ENCODE measurements around the gene OR51F1. TPM values are rescaled to one million over a fixed set of nuclear protein-coding genes. Genes with fewer than 3 reads are reported as not detected.
"Not testable (repeated sequence)": the region's sequence is repeated elsewhere in the genome, so short reads cannot be mapped to it uniquely, and the experiment has no call there.

Gene OR51F1
- total RNA-seq, 1 donor from 2014 or later, result not detected

DNA sequence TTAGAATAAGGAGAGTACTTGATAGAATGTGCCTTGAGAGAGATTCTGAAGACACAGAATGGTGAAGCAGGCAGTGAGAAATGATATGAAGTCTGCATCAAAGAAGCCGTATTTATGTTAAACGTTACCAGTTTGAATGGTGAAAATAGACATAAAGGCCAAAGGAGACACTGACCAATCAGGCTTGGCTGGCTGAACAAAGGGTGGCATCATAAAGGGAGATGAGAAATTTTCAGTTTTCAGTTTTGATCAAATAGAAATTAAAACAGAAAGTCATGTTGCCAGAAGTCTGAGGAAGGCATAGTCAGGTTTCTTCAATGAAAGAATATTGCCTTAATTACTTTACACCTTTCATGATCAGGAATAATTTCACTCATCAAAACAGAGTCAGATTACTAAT, 6.6 kb downstream of the OR51F1 start:
- Mint-ChIP-seq H3K4me1 (no peaks in the 10 kb centered on the region), H3K27ac (no peak overlapping the region), H3K36me3 (ENCODE audit: low read depth) (no peaks in the 10 kb centered on the region), H3K4me3 (no peak overlapping the region), H3K9me3 (no peaks in the 10 kb centered on the region), H3K27me3 (no peaks in the 10 kb centered on the region)
- POLR2A ChIA-PET, result no interaction called here
- DNase-seq (no peak), ATAC-seq (ENCODE audit: low read depth) (no peak)
- TF ChIP-seq, protein P1, sequence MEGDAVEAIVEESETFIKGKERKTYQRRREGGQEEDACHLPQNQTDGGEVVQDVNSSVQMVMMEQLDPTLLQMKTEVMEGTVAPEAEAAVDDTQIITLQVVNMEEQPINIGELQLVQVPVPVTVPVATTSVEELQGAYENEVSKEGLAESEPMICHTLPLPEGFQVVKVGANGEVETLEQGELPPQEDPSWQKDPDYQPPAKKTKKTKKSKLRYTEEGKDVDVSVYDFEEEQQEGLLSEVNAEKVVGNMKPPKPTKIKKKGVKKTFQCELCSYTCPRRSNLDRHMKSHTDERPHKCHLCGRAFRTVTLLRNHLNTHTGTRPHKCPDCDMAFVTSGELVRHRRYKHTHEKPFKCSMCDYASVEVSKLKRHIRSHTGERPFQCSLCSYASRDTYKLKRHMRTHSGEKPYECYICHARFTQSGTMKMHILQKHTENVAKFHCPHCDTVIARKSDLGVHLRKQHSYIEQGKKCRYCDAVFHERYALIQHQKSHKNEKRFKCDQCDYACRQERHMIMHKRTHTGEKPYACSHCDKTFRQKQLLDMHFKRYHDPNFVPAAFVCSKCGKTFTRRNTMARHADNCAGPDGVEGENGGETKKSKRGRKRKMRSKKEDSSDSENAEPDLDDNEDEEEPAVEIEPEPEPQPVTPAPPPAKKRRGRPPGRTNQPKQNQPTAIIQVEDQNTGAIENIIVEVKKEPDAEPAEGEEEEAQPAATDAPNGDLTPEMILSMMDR (IDR thresholded peaks at IDR 0.05), result no peak
- intact Hi-C loops (cut with micrococcal nuclease), result no loop called here
- CTCF ChIA-PET, result no interaction called here

DNA sequence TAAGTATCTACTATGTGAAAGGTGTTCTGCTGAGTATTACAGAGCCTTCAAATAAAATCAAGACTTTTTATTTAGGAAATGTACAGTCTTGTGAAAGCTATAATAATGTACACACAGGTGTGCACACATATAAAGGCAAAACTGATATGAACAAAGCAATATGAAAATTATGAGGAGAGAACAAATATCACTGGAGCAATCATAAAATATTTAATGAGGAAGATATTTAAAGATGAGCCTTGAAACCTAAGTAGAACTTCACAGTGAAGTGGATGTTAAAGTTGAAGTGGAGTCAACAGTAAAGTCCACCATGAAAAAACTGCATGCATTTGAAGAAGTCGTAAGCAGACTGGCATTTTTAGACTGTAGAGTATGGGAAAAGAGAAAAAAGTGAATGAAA, 18.5 kb downstream of the OR51F1 start:
- no peak for ATAC-seq (ENCODE audit: low read depth)
- H3K36me3 Mint-ChIP-seq (ENCODE audit: low read depth), result no peaks in the 10 kb centered on the region
- intact Hi-C loops (cut with micrococcal nuclease), result no loop called here
- H3K27ac Mint-ChIP-seq, result no peak overlapping the region
- CTCF ChIA-PET, result no interaction called here
- no peak for DNase-seq
- no peaks in the 10 kb centered on the region for H3K27me3 Mint-ChIP-seq
- TF ChIP-seq, protein P1 (IDR thresholded peaks at IDR 0.05), result no peak
- no peak overlapping the region for H3K4me3 Mint-ChIP-seq
- no peaks in the 10 kb centered on the region for H3K4me1 Mint-ChIP-seq
- H3K9me3 Mint-ChIP-seq, result no peaks in the 10 kb centered on the region
- POLR2A ChIA-PET, result no interaction called here

DNA sequence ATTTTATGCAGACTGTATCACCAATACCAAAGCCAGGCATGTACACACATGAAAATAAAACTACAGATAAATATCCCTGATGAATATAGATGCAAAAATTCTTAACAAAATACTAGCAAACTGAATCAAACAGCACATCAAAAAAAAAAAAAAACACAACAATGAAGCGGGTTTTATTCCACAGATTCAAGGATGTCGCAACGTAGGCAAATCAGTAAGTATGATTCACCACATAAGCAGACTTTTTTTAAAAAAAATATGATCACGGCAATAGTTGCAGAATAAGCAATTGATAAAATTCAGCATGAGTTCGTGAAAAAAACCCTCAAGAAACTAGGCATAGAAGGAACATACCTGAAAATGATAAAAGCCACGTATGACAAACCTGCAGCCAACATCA, 21.3 kb downstream of the OR51F1 start:
- Mint-ChIP-seq H3K36me3 (ENCODE audit: low read depth) (no peaks in the 10 kb centered on the region), H3K9me3 (no peaks in the 10 kb centered on the region)
- TF ChIP-seq, protein P1 (IDR thresholded peaks at IDR 0.05), result no peak

GRCh38 chr11:4740735-4741134, 29.0 kb downstream of the OR51F1 start:
- ATAC-seq (ENCODE audit: low read depth) (no peak), DNase-seq (no peak)
- TF ChIP-seq, protein P1 (IDR thresholded peaks at IDR 0.05), result no peak
- intact Hi-C loops (cut with micrococcal nuclease), result no loop called here
- Mint-ChIP-seq H3K9me3 (no peaks in the 10 kb centered on the region), H3K4me1 (no peaks in the 10 kb centered on the region), H3K36me3 (ENCODE audit: low read depth) (no peaks in the 10 kb centered on the region), H3K4me3 (no peak overlapping the region), H3K27ac (no peak overlapping the region), H3K27me3 (peaks cover 5% of the 10 kb centered on the region)
- POLR2A ChIA-PET, result no interaction called here
- CTCF ChIA-PET, result no interaction called here

More for the DNA sequence above, 21.3 kb downstream of the OR51F1 start:
- Mint-ChIP-seq H3K4me3 (no peak overlapping the region), H3K4me1 (no peaks in the 10 kb centered on the region), H3K27me3 (peaks cover 3% of the 10 kb centered on the region), H3K27ac (no peak overlapping the region)
- ChIA-PET CTCF (no interaction called here), POLR2A (no interaction called here)
- DNase-seq, result no peak
- intact Hi-C loops (cut with micrococcal nuclease), result no loop called here
- ATAC-seq (ENCODE audit: low read depth), result no peak

- Mint-ChIP-seq H3K4me1 (no peaks in the 10 kb centered on the region), H3K27ac (no peak overlapping the region), H3K27me3 (no peaks in the 10 kb centered on the region), H3K9me3 (no peaks in the 10 kb centered on the region), H3K4me3 (no peak overlapping the region), H3K36me3 (ENCODE audit: low read depth) (no peaks in the 10 kb centered on the region)
- DNase-seq, result no peak
- ATAC-seq (ENCODE audit: low read depth), result no peak
- ChIA-PET POLR2A (no interaction called here), CTCF (no interaction called here)
- intact Hi-C loops (cut with micrococcal nuclease), result no loop called here
- TF ChIP-seq, protein P1 (IDR thresholded peaks at IDR 0.05), result no peak
Measured at GRCh38 chr11:4727171-4727570, 42.6 kb downstream of the OR51F1 start.

DNA sequence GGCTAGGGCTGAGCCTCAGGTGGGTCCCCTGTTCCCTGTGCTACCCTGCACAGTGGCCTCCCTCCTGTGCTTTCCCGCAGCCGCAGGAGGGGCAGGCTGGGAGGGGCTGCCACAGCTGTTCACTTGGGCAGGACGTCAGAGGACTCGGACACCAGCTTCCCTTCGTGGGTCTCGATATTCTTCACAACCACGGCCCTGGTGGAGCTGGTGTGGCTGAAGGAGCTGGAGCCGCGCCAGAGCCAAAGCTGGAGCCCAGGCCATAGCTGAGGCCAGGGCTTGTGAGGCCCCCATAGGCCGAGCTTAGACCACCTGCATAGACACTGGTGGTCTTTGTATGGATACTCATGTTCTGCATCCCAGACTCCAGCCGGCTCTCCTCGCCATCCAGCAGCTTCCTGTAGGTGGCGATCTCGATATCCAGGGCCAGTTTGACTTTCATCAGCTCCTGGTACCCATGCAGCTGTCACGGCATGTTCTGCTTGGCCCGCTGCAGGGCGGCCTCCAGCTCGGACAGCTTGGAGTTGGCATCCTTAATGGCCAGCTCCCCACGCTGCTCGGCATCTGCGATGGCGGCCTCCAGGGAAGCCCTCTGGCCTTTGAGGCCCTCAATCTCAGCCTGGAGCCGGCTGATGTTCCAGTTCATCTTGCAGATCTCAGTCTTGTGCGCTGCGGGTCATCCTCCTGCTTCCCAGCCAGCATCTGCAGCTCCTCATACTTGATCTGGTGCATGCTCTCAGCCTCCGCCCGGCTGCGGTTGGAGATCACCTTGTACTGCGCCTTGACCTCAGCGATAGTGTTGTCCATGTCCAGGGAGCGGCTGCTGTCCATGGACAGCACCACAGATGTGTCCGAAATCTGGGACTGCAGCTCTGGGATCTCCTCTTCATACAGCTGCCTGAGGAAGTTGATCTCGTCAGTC, 46.9 kb downstream of the OR51F1 start:
- H3K9me3 Mint-ChIP-seq; H3K27ac Mint-ChIP-seq; H3K4me3 Mint-ChIP-seq; H3K27me3 Mint-ChIP-seq; POLR2A ChIA-PET; CTCF ChIA-PET; H3K36me3 Mint-ChIP-seq (ENCODE audit: low read depth); intact Hi-C loops (cut with micrococcal nuclease); ATAC-seq (ENCODE audit: low read depth); H3K4me1 Mint-ChIP-seq; DNase-seq: not testable (repeated sequence)
